Measurements from ENCODE around the gene NEAT1.
"Not testable (repeated sequence)": the region's sequence is repeated elsewhere in the genome, so short reads cannot be mapped to it uniquely, and the experiment has no call there.

The NEAT1 gene

DNA sequence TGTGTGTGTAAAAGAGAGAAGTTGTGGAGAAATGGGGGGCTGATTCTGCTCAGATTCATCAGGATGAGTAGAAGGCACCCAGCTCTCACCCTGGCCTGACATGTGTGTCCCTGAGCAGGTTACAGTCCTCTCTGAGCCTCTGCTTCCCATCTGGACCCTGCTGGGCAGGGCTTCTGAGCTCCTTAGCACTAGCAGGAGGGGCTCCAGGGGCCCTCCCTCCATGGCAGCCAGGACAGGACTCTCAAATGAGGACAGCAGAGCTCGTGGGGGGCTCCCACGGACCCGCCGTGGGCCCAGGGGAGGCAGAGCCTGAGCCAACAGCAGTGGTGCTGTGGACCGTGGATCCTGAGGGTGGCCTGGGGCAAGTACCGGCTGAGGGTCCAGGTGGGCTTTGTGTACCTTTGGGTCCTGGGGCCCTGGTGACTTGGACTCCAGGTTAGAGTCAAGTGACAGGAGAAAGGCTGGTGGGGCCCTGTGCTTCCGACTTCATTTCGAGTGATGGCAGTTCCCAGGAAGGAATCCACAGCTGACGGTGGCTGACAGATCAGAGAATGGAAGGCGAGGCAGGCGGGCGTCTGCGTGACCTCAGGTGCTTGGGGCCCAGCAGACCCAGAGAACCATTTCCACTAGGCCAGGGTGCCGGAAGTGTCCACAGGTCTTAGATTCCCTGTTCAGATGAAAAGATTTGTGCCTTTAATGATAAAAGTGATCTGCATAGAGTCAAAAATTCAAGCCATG, 21.9 kb downstream of the NEAT1 start:
- Histone ChIP-seq H3K4me1 (ENCODE audit: insufficient read depth, low read length) (peaks cover 8% of the 10 kb centered on the region), H3K4me3 (ENCODE audit: low read length) (no peak overlapping the region), H2AFZ (ENCODE audit: low read depth, low read length) (no peak overlapping the region), H3K9me3 (ENCODE audit: low read length) (no peaks in the 10 kb centered on the region), H3K27me3 (ENCODE audit: insufficient read depth, low read length) (no peaks in the 10 kb centered on the region), H3K36me3 (ENCODE audit: insufficient read depth, low read length) (peaks cover 54% of the 10 kb centered on the region)

DNA sequence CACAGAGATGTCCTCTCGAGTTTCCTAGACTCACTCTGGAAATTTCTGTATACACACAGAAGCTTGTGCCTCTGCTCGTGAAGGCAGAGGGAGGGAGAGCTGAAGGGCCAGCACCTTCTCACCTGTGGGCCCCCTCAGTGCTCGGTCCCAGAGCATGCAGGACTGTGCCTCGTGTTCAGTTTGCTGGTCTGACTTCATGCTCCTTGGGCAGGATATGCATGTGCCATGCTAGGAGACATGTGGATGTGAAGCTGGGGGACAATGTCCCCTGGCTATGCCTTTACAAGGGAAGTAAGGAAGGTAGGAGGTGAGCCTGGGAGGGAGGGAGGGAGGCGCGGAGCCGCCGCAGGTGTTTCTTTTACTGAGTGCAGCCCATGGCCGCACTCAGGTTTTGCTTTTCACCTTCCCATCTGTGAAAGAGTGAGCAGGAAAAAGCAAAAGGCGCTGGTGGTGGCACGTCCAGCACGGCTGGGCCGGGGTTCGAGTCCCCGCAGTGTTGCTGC, 22.6 kb downstream of the NEAT1 start:
- Histone ChIP-seq H3K4me1 (ENCODE audit: insufficient read depth, low read length) (peaks cover 8% of the 10 kb centered on the region), H3K4me3 (ENCODE audit: low read length) (no peak overlapping the region), H3K36me3 (ENCODE audit: insufficient read depth, low read length) (peaks cover 49% of the 10 kb centered on the region), H3K27me3 (ENCODE audit: insufficient read depth, low read length) (no peaks in the 10 kb centered on the region), H2AFZ (ENCODE audit: low read depth, low read length) (no peak overlapping the region), H3K9me3 (ENCODE audit: low read length) (no peaks in the 10 kb centered on the region)

DNA sequence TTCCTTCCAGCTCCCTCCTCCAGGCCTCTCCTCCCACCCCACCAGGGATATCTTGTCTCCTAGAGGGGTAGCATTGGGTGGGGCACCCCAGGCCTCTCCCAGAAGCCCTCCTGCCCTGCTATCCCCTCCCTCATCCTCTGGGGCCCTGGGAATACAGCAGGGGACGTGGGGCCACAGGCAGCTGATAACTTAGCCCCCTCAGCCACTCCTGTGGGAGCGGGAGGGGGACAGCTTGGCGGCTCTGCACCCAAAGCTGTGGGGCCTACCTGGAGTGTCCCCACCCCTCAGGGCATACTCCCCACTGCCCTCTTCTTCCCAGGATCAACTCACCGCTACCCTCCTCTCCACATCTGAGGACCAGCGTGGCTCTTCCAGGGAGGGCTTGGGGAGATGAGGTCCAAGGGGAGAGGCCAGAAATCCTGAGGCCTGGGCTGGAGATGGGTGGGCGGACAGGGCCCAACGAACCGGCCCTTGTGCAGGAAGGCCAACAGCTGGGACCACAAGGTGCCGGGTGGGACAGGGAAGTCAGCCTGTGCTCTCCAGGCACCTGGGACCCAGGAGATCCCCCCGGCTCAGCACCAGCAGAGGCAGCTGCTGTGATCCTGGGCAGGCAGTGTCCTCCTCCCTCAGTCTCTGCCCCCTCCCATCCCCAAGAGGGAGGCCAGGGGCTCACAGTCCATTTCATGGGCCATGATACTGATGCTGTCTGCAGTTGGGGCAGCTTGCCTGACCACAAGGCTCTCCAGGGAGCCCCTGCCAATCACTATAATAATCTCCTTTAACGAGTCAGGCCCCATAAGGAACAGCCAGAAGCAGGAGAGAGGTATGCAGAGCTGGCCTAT, 23.2 kb downstream of the NEAT1 start:
- Histone ChIP-seq H3K4me1 (ENCODE audit: insufficient read depth, low read length) (peaks cover 8% of the 10 kb centered on the region), H3K36me3 (ENCODE audit: insufficient read depth, low read length) (peaks cover 48% of the 10 kb centered on the region), H2AFZ (ENCODE audit: low read depth, low read length) (no peak overlapping the region), H3K27me3 (ENCODE audit: insufficient read depth, low read length) (no peaks in the 10 kb centered on the region), H3K4me3 (ENCODE audit: low read length) (no peak overlapping the region), H3K9me3 (ENCODE audit: low read length) (peaks cover 4% of the 10 kb centered on the region)

DNA sequence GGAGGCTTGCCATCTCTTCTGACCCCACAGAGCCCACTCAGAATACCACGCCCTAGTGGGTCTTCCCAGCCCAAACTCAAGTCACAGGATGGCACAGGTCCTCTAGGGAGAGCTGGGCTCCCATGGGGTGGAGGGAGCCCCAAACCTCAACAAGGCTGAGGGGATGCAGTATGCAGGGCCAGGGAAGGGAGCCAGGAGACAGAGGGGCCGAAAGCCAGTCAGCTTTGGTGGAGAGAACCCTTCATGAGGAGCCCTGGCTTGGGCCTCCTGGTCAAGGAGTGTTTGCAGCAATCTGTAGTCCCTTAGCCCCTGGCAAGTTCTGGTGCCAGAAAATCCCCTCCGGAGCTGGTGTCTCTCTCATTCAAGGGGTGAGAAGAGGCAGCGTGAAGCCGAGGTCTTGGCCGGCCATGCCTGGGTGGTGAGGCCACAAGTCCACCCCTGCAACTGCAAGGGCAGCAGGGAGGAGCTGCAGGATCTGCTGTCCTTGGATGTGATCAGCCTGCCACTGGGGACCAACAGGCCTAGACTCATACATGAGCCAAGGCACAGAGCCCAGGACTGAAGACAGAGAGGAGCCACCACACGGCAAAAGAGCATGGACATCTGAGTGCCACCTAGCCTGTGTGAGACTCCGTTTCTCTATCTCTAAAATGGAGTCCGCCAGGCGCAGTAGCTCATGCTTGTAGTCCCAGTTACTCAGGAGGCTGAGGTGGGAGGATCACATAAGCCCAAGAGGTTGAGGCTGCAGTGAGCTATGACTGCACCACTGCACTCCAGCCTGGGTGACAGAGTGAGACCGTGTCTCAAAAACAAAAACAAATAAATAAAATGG, 24.1 kb downstream of the NEAT1 start:
- H3K9me3 ChIP-seq (ENCODE audit: low read length): peaks cover 4% of the 10 kb centered on the region
- no peaks in the 10 kb centered on the region for H3K27me3 ChIP-seq (ENCODE audit: insufficient read depth, low read length)
- peaks cover 8% of the 10 kb centered on the region for H3K4me1 ChIP-seq (ENCODE audit: insufficient read depth, low read length)
- no peak overlapping the region for H2AFZ ChIP-seq (ENCODE audit: low read depth, low read length)
- H3K36me3 ChIP-seq (ENCODE audit: insufficient read depth, low read length): peaks cover 45% of the 10 kb centered on the region
- no peak overlapping the region for H3K4me3 ChIP-seq (ENCODE audit: low read length)

DNA sequence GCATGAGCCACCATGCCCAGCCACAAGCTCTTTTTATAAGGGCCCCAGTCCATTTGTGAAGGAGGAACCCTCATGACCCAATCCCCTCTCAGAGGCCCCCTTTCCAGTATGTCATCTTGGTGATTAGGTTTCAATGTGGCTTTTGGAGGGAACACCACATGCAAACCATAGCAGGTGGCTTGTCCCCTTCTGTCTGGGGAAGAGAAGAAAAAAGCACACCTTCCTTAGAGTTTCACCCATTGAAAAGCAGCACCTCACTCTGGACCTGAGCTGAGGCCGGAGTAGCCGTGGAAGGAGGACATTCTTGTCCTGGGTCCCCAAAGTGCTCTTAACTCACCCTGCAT, 25.4 kb downstream of the NEAT1 start:
- H3K36me3 ChIP-seq (ENCODE audit: insufficient read depth, low read length): peaks cover 40% of the 10 kb centered on the region
- no peak overlapping the region for H2AFZ ChIP-seq (ENCODE audit: low read depth, low read length)
- no peak overlapping the region for H3K4me3 ChIP-seq (ENCODE audit: low read length)
- peaks cover 4% of the 10 kb centered on the region for H3K9me3 ChIP-seq (ENCODE audit: low read length)
- no peaks in the 10 kb centered on the region for H3K27me3 ChIP-seq (ENCODE audit: insufficient read depth, low read length)
- peaks cover 1% of the 10 kb centered on the region for H3K4me1 ChIP-seq (ENCODE audit: insufficient read depth, low read length)

DNA sequence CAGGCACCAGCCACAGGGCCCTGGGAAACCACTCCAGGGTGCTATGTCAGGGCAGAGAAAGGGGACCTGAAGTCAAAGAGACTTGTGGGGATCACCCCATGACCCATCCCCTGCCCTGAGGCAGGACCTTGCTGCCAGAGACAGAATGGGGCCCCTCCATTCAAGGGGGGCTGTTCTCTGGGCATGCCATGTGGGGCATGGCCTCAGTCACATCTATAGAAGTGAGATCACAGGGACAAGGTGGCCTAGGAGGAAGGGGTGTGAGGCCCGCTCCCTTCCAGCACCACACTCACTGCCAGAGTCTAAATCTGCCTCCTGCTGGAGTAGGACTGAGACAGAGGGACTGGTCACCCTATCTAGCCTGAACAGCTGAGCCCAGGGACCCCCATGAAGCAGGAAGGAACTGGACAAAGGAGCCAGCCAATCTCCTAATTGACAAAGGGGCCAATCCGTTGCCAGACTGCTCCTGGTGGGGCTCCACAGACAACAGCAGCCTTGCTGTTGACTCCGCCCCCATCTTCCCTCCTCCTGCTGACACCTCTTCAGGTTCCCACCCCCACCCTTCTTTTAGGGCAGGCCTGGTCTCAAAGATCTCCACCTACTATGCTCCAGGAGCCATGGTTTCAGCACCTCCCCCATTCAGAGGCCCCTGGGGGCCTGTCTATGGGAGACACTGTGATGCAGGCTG, 26.0 kb downstream of the NEAT1 start:
- H3K4me3 ChIP-seq (ENCODE audit: low read length): no peak overlapping the region
- H3K36me3 ChIP-seq (ENCODE audit: insufficient read depth, low read length): peaks cover 36% of the 10 kb centered on the region
- no peaks in the 10 kb centered on the region for H3K4me1 ChIP-seq (ENCODE audit: insufficient read depth, low read length)
- H2AFZ ChIP-seq (ENCODE audit: low read depth, low read length): no peak overlapping the region
- peaks cover 4% of the 10 kb centered on the region for H3K9me3 ChIP-seq (ENCODE audit: low read length)
- H3K27me3 ChIP-seq (ENCODE audit: insufficient read depth, low read length): no peaks in the 10 kb centered on the region

DNA sequence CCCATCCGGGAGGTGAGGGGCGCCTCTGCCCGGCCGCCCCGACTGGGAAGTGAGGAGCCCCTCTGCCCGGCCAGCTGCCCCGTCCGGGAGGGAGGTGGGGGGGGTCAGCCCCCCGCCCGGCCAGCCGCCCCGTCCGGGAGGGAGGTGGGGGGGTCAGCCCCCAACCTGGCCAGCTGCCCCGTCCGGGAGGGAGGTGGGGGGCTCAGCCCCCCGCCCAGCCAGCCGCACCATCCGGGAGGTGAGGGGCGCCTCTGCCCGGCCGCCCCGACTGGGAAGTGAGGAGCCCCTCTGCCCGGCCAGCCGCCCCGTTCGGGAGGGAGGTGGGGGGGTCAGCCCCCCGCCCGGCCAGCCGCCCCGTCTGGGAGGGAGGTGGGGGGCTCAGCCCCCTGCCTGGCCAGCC, 28.7 kb downstream of the NEAT1 start:
- not testable (repeated sequence) for H3K36me3 ChIP-seq (ENCODE audit: insufficient read depth, low read length); H3K4me1 ChIP-seq (ENCODE audit: insufficient read depth, low read length); H3K27me3 ChIP-seq (ENCODE audit: insufficient read depth, low read length); H3K9me3 ChIP-seq (ENCODE audit: low read length); H2AFZ ChIP-seq (ENCODE audit: low read depth, low read length); H3K4me3 ChIP-seq (ENCODE audit: low read length)

DNA sequence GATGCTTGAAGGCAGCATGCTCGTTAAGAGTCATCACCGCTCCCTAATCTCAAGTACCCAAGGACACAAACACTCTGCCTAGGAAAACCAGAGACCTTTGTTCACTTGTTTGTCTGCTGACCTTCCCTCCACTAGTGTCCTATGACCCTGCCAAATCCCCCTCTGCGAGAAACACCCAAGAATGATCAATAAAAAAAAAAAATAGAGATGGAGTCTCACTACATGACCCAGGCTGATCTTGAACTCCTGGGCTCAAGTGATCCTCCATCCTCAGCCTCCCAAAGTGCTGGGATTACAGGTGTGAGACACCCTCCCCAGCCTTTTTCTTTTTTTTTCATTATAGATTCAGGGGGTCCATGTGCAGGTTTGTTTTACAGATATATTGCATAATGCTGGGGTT, 29.7 kb downstream of the NEAT1 start:
- not testable (repeated sequence) for H3K4me1 ChIP-seq (ENCODE audit: insufficient read depth, low read length); H2AFZ ChIP-seq (ENCODE audit: low read depth, low read length); H3K9me3 ChIP-seq (ENCODE audit: low read length); H3K27me3 ChIP-seq (ENCODE audit: insufficient read depth, low read length); H3K4me3 ChIP-seq (ENCODE audit: low read length); H3K36me3 ChIP-seq (ENCODE audit: insufficient read depth, low read length)

DNA sequence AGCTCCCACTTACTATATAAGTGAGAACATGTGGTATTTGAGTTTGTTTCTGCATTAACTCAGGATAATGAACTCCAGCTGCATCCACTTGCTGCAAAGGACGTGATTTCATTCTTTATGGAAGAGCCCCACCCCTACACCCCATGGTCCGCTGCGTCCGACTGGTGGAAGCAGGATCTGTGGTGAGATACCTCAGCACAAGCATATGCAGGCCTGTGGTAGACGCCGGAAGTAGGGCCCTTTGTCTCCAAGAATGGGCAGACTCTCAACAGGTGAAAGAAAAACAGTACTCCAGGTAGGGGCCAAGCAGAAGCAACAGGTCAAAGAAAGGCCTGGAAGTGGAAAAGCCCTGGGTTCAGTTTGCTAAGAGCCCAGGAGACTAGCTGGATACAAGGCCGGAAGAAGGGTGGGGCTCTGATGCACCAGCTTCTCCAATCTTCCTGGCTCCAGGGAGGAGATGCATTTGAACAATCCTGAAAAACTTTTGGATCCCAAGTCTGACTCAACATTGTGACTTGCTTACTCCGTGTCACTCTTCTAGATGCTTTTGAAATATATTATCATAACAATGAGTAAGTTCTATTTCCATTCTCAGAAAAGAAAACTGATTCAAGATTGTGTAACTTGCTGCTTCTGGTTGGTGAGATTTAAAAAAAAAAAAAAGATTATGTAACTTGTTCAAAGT, 30.4 kb downstream of the NEAT1 start:
- no peak overlapping the region for H2AFZ ChIP-seq (ENCODE audit: low read depth, low read length)
- no peaks in the 10 kb centered on the region for H3K27me3 ChIP-seq (ENCODE audit: insufficient read depth, low read length)
- peaks cover 8% of the 10 kb centered on the region for H3K9me3 ChIP-seq (ENCODE audit: low read length)
- H3K4me1 ChIP-seq (ENCODE audit: insufficient read depth, low read length): no peaks in the 10 kb centered on the region
- no peak overlapping the region for H3K4me3 ChIP-seq (ENCODE audit: low read length)
- H3K36me3 ChIP-seq (ENCODE audit: insufficient read depth, low read length): peaks cover 6% of the 10 kb centered on the region

DNA sequence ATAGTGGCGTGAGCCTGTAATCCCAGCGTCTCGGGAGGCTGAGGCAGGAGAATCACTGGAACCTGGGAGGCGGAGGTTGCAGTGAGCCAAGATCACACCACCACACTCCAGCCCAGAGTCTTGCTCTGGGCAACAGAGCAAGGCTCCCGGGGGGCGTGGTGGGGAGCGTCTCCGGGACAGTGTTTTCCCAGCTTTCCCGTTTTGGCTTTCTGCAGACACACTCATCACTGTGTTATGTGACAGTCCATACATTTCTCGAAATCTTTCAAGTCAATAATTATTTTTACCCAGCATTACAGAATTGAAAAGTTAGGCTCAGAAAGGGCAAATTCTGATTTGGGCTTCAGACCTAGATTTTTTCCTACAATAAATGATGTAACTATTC, 31.7 kb downstream of the NEAT1 start:
- H3K4me1 ChIP-seq (ENCODE audit: insufficient read depth, low read length): no peaks in the 10 kb centered on the region
- H3K9me3 ChIP-seq (ENCODE audit: low read length): peaks cover 8% of the 10 kb centered on the region
- H2AFZ ChIP-seq (ENCODE audit: low read depth, low read length): no peak overlapping the region
- no peaks in the 10 kb centered on the region for H3K27me3 ChIP-seq (ENCODE audit: insufficient read depth, low read length)
- H3K36me3 ChIP-seq (ENCODE audit: insufficient read depth, low read length): peaks cover 6% of the 10 kb centered on the region
- no peak overlapping the region for H3K4me3 ChIP-seq (ENCODE audit: low read length)

DNA sequence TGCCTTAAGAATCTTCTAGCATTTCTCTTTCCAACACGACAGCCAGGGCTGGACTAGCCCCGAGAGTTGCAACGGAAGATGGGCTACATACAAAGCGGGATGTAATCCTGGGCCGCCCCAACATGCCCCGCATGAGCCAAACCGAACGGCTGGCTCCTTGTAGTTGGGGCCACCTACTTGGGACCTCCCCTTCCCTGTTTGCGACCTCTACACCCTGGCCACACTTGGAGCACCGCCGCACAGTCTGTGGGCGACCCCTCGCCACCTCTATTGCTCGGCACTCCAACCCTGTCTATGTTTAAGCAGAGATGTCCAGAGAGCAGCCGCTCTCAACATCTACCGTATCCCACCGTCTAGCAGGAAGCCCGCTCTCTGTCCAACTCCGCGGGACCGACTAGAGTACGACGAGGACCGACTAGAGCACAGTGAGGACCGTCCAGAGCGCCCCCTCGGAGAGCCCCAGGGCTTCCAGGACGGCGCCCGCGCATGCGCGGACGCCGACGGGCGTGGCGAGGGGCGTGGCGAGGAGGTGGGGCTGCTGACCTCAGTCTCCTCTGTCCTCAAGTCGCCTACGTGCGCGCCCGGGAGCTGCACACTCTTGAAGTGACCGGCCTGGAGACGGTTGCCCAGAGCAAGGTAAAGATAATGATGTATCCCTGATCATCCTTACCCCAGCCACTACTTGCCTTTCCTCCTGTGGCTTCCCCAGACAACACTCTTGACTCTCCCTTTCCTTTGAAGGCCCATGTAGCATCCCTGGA, 32.3 kb downstream of the NEAT1 start:
- no peak overlapping the region for H2AFZ ChIP-seq (ENCODE audit: low read depth, low read length)
- no peak overlapping the region for H3K4me3 ChIP-seq (ENCODE audit: low read length)
- H3K27me3 ChIP-seq (ENCODE audit: insufficient read depth, low read length): no peaks in the 10 kb centered on the region
- H3K36me3 ChIP-seq (ENCODE audit: insufficient read depth, low read length): peaks cover 6% of the 10 kb centered on the region
- H3K4me1 ChIP-seq (ENCODE audit: insufficient read depth, low read length): no peaks in the 10 kb centered on the region
- peaks cover 8% of the 10 kb centered on the region for H3K9me3 ChIP-seq (ENCODE audit: low read length)

DNA sequence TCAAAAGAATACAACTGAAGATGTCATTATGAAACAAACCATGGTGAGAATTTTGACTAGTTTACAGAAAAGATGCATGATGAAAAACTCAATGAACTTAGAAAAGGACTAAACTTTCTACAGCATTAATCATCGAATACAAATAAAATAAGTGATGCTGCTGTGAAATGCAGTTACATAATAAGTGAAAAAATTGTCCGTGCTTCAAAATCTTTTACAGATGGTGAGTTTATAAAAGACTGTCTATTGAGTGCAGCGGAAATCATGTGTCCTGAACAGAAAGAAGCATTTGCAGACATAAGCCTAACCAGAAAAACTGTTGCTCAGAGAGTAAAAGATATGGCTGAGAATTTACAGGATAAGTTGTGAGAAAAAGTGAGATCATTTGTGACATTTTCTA, 33.8 kb downstream of the NEAT1 start:
- H3K9me3 ChIP-seq (ENCODE audit: low read length): peaks cover 4% of the 10 kb centered on the region
- no peaks in the 10 kb centered on the region for H3K4me1 ChIP-seq (ENCODE audit: insufficient read depth, low read length)
- H2AFZ ChIP-seq (ENCODE audit: low read depth, low read length): no peak overlapping the region
- H3K4me3 ChIP-seq (ENCODE audit: low read length): no peak overlapping the region
- no peaks in the 10 kb centered on the region for H3K27me3 ChIP-seq (ENCODE audit: insufficient read depth, low read length)
- peaks cover 6% of the 10 kb centered on the region for H3K36me3 ChIP-seq (ENCODE audit: insufficient read depth, low read length)

Measured in neuron (in vitro differentiated cells).